Measurements from ENCODE around the gene BAMBI. TPM values are rescaled to one million over a fixed set of nuclear protein-coding genes. Genes with fewer than 3 reads are reported as not detected.

The BAMBI gene
- total RNA-seq, 1 donor from 2014 or later = 16.3 TPM

GRCh38 chr10:28690545-28690944, 13.2 kb downstream of the BAMBI start:
- intact Hi-C loops (cut with DNase I) = no loop called here
- no peak for DNase-seq (ENCODE audit: low spot score in 2 of 2)
- no peaks in the 10 kb centered on the region for H3K36me3 ChIP-seq
- no peaks in the 10 kb centered on the region for H3K27me3 ChIP-seq
- TF ChIP-seq, protein P1, sequence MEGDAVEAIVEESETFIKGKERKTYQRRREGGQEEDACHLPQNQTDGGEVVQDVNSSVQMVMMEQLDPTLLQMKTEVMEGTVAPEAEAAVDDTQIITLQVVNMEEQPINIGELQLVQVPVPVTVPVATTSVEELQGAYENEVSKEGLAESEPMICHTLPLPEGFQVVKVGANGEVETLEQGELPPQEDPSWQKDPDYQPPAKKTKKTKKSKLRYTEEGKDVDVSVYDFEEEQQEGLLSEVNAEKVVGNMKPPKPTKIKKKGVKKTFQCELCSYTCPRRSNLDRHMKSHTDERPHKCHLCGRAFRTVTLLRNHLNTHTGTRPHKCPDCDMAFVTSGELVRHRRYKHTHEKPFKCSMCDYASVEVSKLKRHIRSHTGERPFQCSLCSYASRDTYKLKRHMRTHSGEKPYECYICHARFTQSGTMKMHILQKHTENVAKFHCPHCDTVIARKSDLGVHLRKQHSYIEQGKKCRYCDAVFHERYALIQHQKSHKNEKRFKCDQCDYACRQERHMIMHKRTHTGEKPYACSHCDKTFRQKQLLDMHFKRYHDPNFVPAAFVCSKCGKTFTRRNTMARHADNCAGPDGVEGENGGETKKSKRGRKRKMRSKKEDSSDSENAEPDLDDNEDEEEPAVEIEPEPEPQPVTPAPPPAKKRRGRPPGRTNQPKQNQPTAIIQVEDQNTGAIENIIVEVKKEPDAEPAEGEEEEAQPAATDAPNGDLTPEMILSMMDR (IDR thresholded peaks at IDR 0.05) = no peak
- no peaks in the 10 kb centered on the region for H3K9me3 ChIP-seq
- no peak overlapping the region for H3K27ac ChIP-seq
- H3K4me3 ChIP-seq = no peak overlapping the region
- H3K4me1 ChIP-seq = peaks cover 0 to 12% of the 10 kb centered on the region in 2 donors

- Histone ChIP-seq H3K27ac (no peak overlapping the region), H3K9me3 (no peaks in the 10 kb centered on the region), H3K4me1 (peaks cover 0 to 12% of the 10 kb centered on the region in 2 donors), H3K4me3 (no peak overlapping the region), H3K27me3 (no peaks in the 10 kb centered on the region), H3K36me3 (no peaks in the 10 kb centered on the region)
- DNase-seq (ENCODE audit: low spot score in 2 of 2) = no peak
- TF ChIP-seq, protein P1 (IDR thresholded peaks at IDR 0.05) = no peak
- intact Hi-C loops (cut with DNase I) = no loop called here
These were observed 13.9 kb downstream of the BAMBI start for GRCh38 chr10:28691187-28691694.

GRCh38 chr10:28692050-28692449, 14.7 kb downstream of the BAMBI start:
- Histone ChIP-seq H3K27ac (no peak overlapping the region), H3K4me1 (peaks cover 0 to 11% of the 10 kb centered on the region in 2 donors), H3K36me3 (no peaks in the 10 kb centered on the region), H3K9me3 (no peaks in the 10 kb centered on the region), H3K27me3 (no peaks in the 10 kb centered on the region), H3K4me3 (no peak overlapping the region)
- TF ChIP-seq, protein P1 (IDR thresholded peaks at IDR 0.05) = no peak
- intact Hi-C loops (cut with DNase I) = no loop called here
- DNase-seq (ENCODE audit: low spot score in 2 of 2) = no peak

- Histone ChIP-seq H3K27me3 (no peaks in the 10 kb centered on the region), H3K36me3 (no peaks in the 10 kb centered on the region), H3K4me1 (no peaks in the 10 kb centered on the region), H3K27ac (no peak overlapping the region), H3K9me3 (no peaks in the 10 kb centered on the region), H3K4me3 (no peak overlapping the region)
- TF ChIP-seq, protein P1 (IDR thresholded peaks at IDR 0.05) = no peak
- intact Hi-C loops (cut with DNase I) = no loop called here
- DNase-seq (ENCODE audit: low spot score in 2 of 2) = no peak
These were observed 17.2 kb downstream of the BAMBI start for GRCh38 chr10:28694530-28694929.

DNA sequence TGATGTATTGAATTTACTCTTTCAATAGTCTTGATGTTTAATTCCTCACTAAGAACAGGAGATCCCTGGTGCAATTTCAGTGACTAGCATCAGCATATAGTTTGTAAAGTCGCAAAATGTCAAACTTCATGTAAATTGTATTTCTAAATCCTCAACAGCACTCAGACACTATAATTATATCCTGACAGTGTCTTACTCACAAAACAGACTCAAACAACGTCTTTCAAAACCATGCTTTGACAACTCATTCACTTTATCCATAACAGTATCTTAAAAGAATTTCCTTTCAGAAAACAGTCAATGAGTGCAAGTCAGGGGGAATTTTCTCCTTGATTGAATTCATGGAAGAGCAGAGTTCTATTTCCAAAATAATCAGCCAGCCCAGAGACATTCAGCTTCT, 20.8 kb downstream of the BAMBI start:
- no peaks in the 10 kb centered on the region for H3K9me3 ChIP-seq
- no peak for DNase-seq (ENCODE audit: low spot score in 2 of 2)
- H3K27ac ChIP-seq = no peak overlapping the region
- H3K27me3 ChIP-seq = no peaks in the 10 kb centered on the region
- H3K4me1 ChIP-seq = no peaks in the 10 kb centered on the region
- intact Hi-C loops (cut with DNase I) = no loop called here
- TF ChIP-seq, protein P1 (IDR thresholded peaks at IDR 0.05) = no peak
- H3K36me3 ChIP-seq = no peaks in the 10 kb centered on the region
- no peak overlapping the region for H3K4me3 ChIP-seq
